K562 (cell line): ENCODE data around the gene SLC30A3. TPM values are rescaled to one million over a fixed set of nuclear protein-coding genes. Genes with fewer than 3 reads are reported as not detected.
A peak's percentile ranks its signal among the peaks of the same experiment; 100 is the strongest.

Source experiments
- ARID1B ChIP-seq: fragments of 450-650 bp; IDR thresholded peaks from 2 replicates; pipeline ENCODE4 v1.6.1; 2016; ENCODE audit warnings: antibody characterized with exemption, mild to moderate bottlenecking, inconsistent platforms
- BDP1 ChIP-seq: IDR thresholded peaks from 3 replicates; pipeline ENCODE4 v1.6.1; 2011; ENCODE audit not compliant: insufficient read length, insufficient read depth
- CTBP1 ChIP-seq: fragments of 450-650 bp; IDR thresholded peaks from 2 replicates; pipeline ENCODE4 v1.6.1; 2016; ENCODE audit warnings: borderline replicate concordance
- E4F1 ChIP-seq: fragments of 250-450 bp; sonication (Bioruptor Pico); IDR thresholded peaks from 2 replicates; pipeline ENCODE4 v1.5.0; 2021; ENCODE audit warnings: mild to moderate bottlenecking, borderline replicate concordance
- HDAC1 ChIP-seq, 2 experiments: fragments of 450-650 bp; IDR thresholded peaks; 2 replicates each; pipeline ENCODE4 v1.6.1; 2016 to 2017; ENCODE audit warnings: inconsistent platforms in 1 of 2, mild to moderate bottlenecking in 1 of 2, moderate library complexity in 1 of 2
- HDAC2 ChIP-seq: fragments of 450-650 bp; IDR thresholded peaks from 2 replicates; pipeline ENCODE4 v1.6.1; 2016; ENCODE audit warnings: mild to moderate bottlenecking
- HDAC6 ChIP-seq: IDR thresholded peaks from 2 replicates; pipeline ENCODE4 v1.6.1; 2012; ENCODE audit warnings: low read depth, mild to moderate bottlenecking, control low read depth, inconsistent platforms, low read length, moderate library complexity
- MEF2A ChIP-seq: IDR thresholded peaks from 2 replicates; pipeline ENCODE4 v1.6.1; 2011; ENCODE audit warnings: low read depth, mild to moderate bottlenecking, low read length, moderate library complexity; ENCODE audit not compliant: control insufficient read depth
- NFRKB ChIP-seq: fragments of 450-650 bp; IDR thresholded peaks from 2 replicates; pipeline ENCODE4 v1.6.1; 2016; ENCODE audit warnings: low read depth
- PCBP2 ChIP-seq: fragments of 200-400 bp; formaldehyde crosslinking; IDR thresholded peaks from 2 replicates; pipeline ENCODE4 v1.6.1; 2018; ENCODE audit warnings: low read length, low read depth, mild to moderate bottlenecking, moderate library complexity; ENCODE audit not compliant: poor library complexity, severe bottlenecking
- PREB ChIP-seq: sonication (generic); formaldehyde crosslinking; IDR thresholded peaks from 2 replicates; pipeline ENCODE4 v1.8.1; 2023; ENCODE audit warnings: mild to moderate bottlenecking, missing genetic modification reagents
- PTTG1 ChIP-seq: fragments of 450-650 bp; IDR thresholded peaks from 2 replicates; pipeline ENCODE4 v1.6.1; 2016; ENCODE audit warnings: low read depth, mild to moderate bottlenecking, missing genetic modification characterization, missing compliant biosample characterization
- RAD21 ChIP-seq, 2 experiments: fragments of 250-450 bp in 1 of 2; fragments of 450-650 bp in 1 of 2; sonication (Bioruptor Pico) in 1 of 2; formaldehyde crosslinking in 1 of 2; IDR thresholded peaks in 1 of 2; conservative IDR thresholded peaks in 1 of 2; 2 replicates each; pipeline versions ENCODE4 v1.4.0 to v1.8.0; 2020 to 2022; ENCODE audit warnings: mild to moderate bottlenecking in 2 of 2, moderate library complexity in 1 of 2
- RBFOX2 ChIP-seq: fragments of 200-400 bp; formaldehyde crosslinking; IDR thresholded peaks from 2 replicates; pipeline ENCODE4 v1.6.1; 2017; ENCODE audit warnings: low read depth, mild to moderate bottlenecking, low read length, moderate library complexity
- TBL1XR1 ChIP-seq, 2 experiments: IDR thresholded peaks; 2 replicates each; pipeline ENCODE4 v1.6.1; 2012; ENCODE audit warnings: improper control_type of control experiment in 2 of 2, low read length in 2 of 2, mild to moderate bottlenecking in 1 of 2
- ZFP36 ChIP-seq: fragments of 150-350 bp; IDR thresholded peaks from 2 replicates; pipeline ENCODE4 v1.6.1; 2018; ENCODE audit warnings: low read length, low read depth; ENCODE audit not compliant: partially characterized antibody
- ZSCAN32 ChIP-seq: fragments of 450-650 bp; formaldehyde crosslinking; IDR thresholded peaks from 2 replicates; pipeline ENCODE4 v1.4.0; 2020; ENCODE audit warnings: mild to moderate bottlenecking, moderate library complexity
- polyA plus RNA-seq, 8 experiments: library from polyadenylated mRNA; depleted of rRNA in 4 of 8; stranded (reverse) in 5 of 8; unstranded in 3 of 8; fragments of >200 nt; fragmentation: Nextera tagmentation in 2 of 8; fragmentation: Illumina TruSeq in 1 of 8; extraction: Ambion mirVana in 2 of 8; extraction: Trizol in 1 of 8; gene quantifications; 2 replicates each; pipeline versions ENCODE4 v1.2.1 to v1.2.3, GENCODE V29; 2011 to 2014; ENCODE audit warnings: inconsistent platforms in 1 of 8, missing spikeins in 1 of 8
- total RNA-seq, 7 experiments: library from RNA; depleted of rRNA in 6 of 7; stranded (reverse); fragments of >200 nt in 6 of 7; fragmentation: Illumina TruSeq in 2 of 7; extraction: Trizol in 2 of 7; gene quantifications; 2 replicates each; pipeline versions ENCODE4 v1.2.1 to v1.2.3, GENCODE V29; 2011 to 2021; ENCODE audit warnings: low replicate concordance in 1 of 7
- TF ChIP-seq, protein P1 (sequence below): fragments of 450-650 bp; IDR thresholded peaks from 2 replicates; pipeline ENCODE4 v1.6.1; 2018; ENCODE audit not compliant: partially characterized antibody

The SLC30A3 gene
- total and polyA plus RNA-seq, 9 of the 15 experiments (the other 6 are each of a cell fraction or from before 2014, with no cell fraction given), result 0.03 to 2.7 (median 0.89) TPM; not detected in 1

- no peak for TF ChIP-seq E4F1 (CRISPR knock-in tag)
- TF ChIP-seq ZSCAN32 (CRISPR knock-in tag), result no peak
- peak in 1 of 2 experiments; percentile 80; a peak in 2 of 4 replicates for TF ChIP-seq HDAC1 (IDR thresholded peaks at IDR 0.05)
- TF ChIP-seq TBL1XR1 (IDR thresholded peaks at IDR 0.05; ENCODE audit: low read length in 2 of 2), result peak in 1 of 2 experiments; percentile 60; a peak in 1 of 4 replicates
- 0 out of 2 replicates have a peak, but pooled peaks have one; percentile 37 for TF ChIP-seq HDAC2
- TF ChIP-seq, protein P1, sequence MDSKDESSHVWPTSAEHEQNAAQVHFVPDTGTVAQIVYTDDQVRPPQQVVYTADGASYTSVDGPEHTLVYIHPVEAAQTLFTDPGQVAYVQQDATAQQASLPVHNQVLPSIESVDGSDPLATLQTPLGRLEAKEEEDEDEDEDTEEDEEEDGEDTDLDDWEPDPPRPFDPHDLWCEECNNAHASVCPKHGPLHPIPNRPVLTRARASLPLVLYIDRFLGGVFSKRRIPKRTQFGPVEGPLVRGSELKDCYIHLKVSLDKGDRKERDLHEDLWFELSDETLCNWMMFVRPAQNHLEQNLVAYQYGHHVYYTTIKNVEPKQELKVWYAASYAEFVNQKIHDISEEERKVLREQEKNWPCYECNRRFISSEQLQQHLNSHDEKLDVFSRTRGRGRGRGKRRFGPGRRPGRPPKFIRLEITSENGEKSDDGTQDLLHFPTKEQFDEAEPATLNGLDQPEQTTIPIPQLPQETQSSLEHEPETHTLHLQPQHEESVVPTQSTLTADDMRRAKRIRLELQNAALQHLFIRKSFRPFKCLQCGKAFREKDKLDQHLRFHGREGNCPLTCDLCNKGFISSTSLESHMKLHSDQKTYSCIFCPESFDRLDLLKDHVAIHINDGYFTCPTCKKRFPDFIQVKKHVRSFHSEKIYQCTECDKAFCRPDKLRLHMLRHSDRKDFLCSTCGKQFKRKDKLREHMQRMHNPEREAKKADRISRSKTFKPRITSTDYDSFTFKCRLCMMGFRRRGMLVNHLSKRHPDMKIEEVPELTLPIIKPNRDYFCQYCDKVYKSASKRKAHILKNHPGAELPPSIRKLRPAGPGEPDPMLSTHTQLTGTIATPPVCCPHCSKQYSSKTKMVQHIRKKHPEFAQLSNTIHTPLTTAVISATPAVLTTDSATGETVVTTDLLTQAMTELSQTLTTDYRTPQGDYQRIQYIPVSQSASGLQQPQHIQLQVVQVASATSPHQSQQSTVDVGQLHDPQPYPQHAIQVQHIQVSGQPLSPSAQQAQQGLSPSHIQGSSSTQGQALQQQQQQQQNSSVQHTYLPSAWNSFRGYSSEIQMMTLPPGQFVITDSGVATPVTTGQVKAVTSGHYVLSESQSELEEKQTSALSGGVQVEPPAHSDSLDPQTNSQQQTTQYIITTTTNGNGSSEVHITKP, result peak; percentile 82
- no peak for TF ChIP-seq PCBP2
- TF ChIP-seq ARID1B, result peak; percentile 62; the same call in 1 of the 2 replicates
- no peak for TF ChIP-seq PTTG1 (tag)
- TF ChIP-seq NFRKB, result no peak
- TF ChIP-seq CTBP1, result peak; percentile 62; the same call in 1 of the 2 replicates
- peak; percentile 68 for TF ChIP-seq ZFP36
- no peak for TF ChIP-seq BDP1
- TF ChIP-seq PREB, result no peak
- 0 out of 4 replicates have a peak, but pooled peaks of 1 of the 2 experiments have one; percentile 3 for TF ChIP-seq RAD21 (CRISPR knock-in tag; conservative IDR thresholded peaks at IDR 0.05 in 1 of 2, IDR thresholded peaks at IDR 0.05 in 1 of 2)
- TF ChIP-seq MEF2A, result peak; percentile 75; the same call in 1 of the 2 replicates
- TF ChIP-seq RBFOX2, result no peak
- TF ChIP-seq HDAC6, result no peak
Observed at GRCh38 chr2:27271631-27272340, 8.9 kb upstream of the SLC30A3 start (continued).
